H1 (cell line): ENCODE data around the gene ZNF804B. TPM values are rescaled to one million over a fixed set of nuclear protein-coding genes. Genes with fewer than 3 reads are reported as not detected.

Experiments used
- CTCF ChIA-PET: fragments of 300-600 bp; sonication (Branson Sonifier 250); formaldehyde crosslinking; loops from one replicate; lab custom pipeline; 2021; ENCODE audit not compliant: partially characterized antibody; lab: Charles Lee
- POLR2A ChIA-PET: fragments of 300-600 bp; sonication (Branson Sonifier 250); formaldehyde crosslinking; loops from one replicate; lab custom pipeline; 2021; ENCODE audit warnings: inconsistent platforms; ENCODE audit not compliant: partially characterized antibody; lab: Charles Lee
- DNase-seq, 2 experiments: peaks; one replicate each; pipeline versions ENCODE4 v3.0.0 to v3.0.0-alpha.2; 2010 to 2022; ENCODE audit warnings: low spot score in 2 of 2, low read depth in 1 of 2, mixed read lengths in 1 of 2
- FAIRE-seq: peaks from 2 replicates; lab custom pipeline; 2011; peaks lifted over from hg19 to GRCh38; lab: Jason Lieb, UNC
- H2AFZ ChIP-seq: 2 replicates; pipeline ENCODE4 v1.8.1; 2012; ENCODE audit warnings: low read length, inconsistent platforms
- H2AK5ac ChIP-seq: 2 replicates; pipeline ENCODE4 v1.6.1; 2013; ENCODE audit warnings: low read depth, low read length
- H2BK120ac ChIP-seq: replicated peaks from 2 replicates; pipeline ENCODE3; 2013; ENCODE audit warnings: low read depth, low read length, inconsistent platforms
- H2BK12ac ChIP-seq: 2 replicates; pipeline ENCODE4 v1.6.1; 2013; ENCODE audit warnings: low read depth, low read length
- H2BK15ac ChIP-seq: 2 replicates; pipeline ENCODE4 v1.6.1; 2013; ENCODE audit warnings: low read length
- H2BK20ac ChIP-seq: 2 replicates; pipeline ENCODE4 v1.6.1; 2013; ENCODE audit warnings: low read length
- H2BK5ac ChIP-seq: 2 replicates; pipeline ENCODE4 v1.6.1; 2013; ENCODE audit warnings: low read depth, low read length
- H3K14ac ChIP-seq: 2 replicates; pipeline ENCODE4 v1.6.1; 2013; ENCODE audit warnings: inconsistent platforms; ENCODE audit not compliant: insufficient read length
- H3K18ac ChIP-seq: 2 replicates; pipeline ENCODE4 v1.6.1; 2013; ENCODE audit warnings: low read length; ENCODE audit errors: extremely low read depth
- H3K23ac ChIP-seq: 2 replicates; pipeline ENCODE4 v1.6.1; 2013; ENCODE audit warnings: inconsistent platforms; ENCODE audit not compliant: insufficient read length
- H3K23me2 ChIP-seq: 2 replicates; pipeline ENCODE4 v1.6.1; 2013; ENCODE audit warnings: low read depth, low read length
- H3K27ac ChIP-seq: 2 replicates; pipeline ENCODE4 v1.6.1; 2011; ENCODE audit warnings: low read depth, low read length, inconsistent platforms
- H3K27me3 ChIP-seq, 4 experiments: replicated peaks in 1 of 4; 1 replicate in 1 of 4; 2 replicates in 3 of 4; pipeline versions ENCODE4 v1.6.1 to v1.8.1; 2011 to 2013; ENCODE audit warnings: low read length in 3 of 4, mild to moderate bottlenecking in 3 of 4, inconsistent platforms in 2 of 4, mixed read lengths in 2 of 4, moderate library complexity in 1 of 4; ENCODE audit not compliant: control insufficient read depth in 3 of 4, insufficient read depth in 3 of 4; ENCODE audit errors: extremely low read depth in 1 of 4
- H3K36me3 ChIP-seq, 4 experiments: 2 replicates each; pipeline versions ENCODE4 v1.6.1 to v1.8.1; 2011 to 2013; ENCODE audit warnings: mild to moderate bottlenecking in 4 of 4, low read length in 3 of 4, moderate library complexity in 2 of 4, control low read depth in 1 of 4, inconsistent platforms in 1 of 4; ENCODE audit not compliant: insufficient read depth in 4 of 4, control insufficient read depth in 2 of 4
- H3K4ac ChIP-seq: replicated peaks from 2 replicates; pipeline ENCODE3; 2013; ENCODE audit warnings: low read length, low read depth, mixed read lengths, inconsistent platforms; ENCODE audit not compliant: insufficient read length
- H3K4me1 ChIP-seq, 4 experiments: replicated peaks in 1 of 4; 1 replicate in 1 of 4; 2 replicates in 3 of 4; pipeline versions ENCODE4 v1.6.1 to v1.8.1; 2011 to 2013; ENCODE audit warnings: low read length in 3 of 4, inconsistent platforms in 2 of 4, mixed read lengths in 1 of 4; ENCODE audit not compliant: insufficient read depth in 4 of 4, control insufficient read depth in 3 of 4
- H3K4me2 ChIP-seq, 2 experiments: 2 replicates each; pipeline versions ENCODE4 v1.6.1 to v1.8.1; 2011 to 2013; ENCODE audit warnings: low read depth in 2 of 2, low read length in 2 of 2, control low read depth in 1 of 2, inconsistent platforms in 1 of 2, mild to moderate bottlenecking in 1 of 2; ENCODE audit not compliant: insufficient read depth in 1 of 2
- H3K4me3 ChIP-seq, 4 experiments: fragments of 200-600, 300-600 bp in 1 of 4; sonication (generic), shearing (Covaris generic), sonication (Bioruptor Twin) in 1 of 4; 2 replicates each; pipeline versions ENCODE4 v1.5.1 to v1.8.1; 2011 to 2016; ENCODE audit warnings: low read length in 4 of 4, low read depth in 3 of 4, control low read depth in 2 of 4, inconsistent platforms in 2 of 4, mild to moderate bottlenecking in 2 of 4, mixed read lengths in 1 of 4, moderate library complexity in 1 of 4; ENCODE audit not compliant: insufficient read depth in 2 of 4; ENCODE audit errors: extremely low read depth in 1 of 4
- H3K56ac ChIP-seq: replicated peaks from 2 replicates; pipeline ENCODE3; 2013; ENCODE audit warnings: low read depth, mild to moderate bottlenecking, mixed read lengths, low read length, inconsistent platforms; ENCODE audit not compliant: insufficient read length
- H3K79me1 ChIP-seq: 2 replicates; pipeline ENCODE4 v1.6.1; 2013; ENCODE audit warnings: low read depth, low read length, control low read depth
- H3K79me2 ChIP-seq, 2 experiments: 2 replicates each; pipeline versions ENCODE4 v1.6.1 to v1.8.1; 2012 to 2013; ENCODE audit warnings: low read length in 2 of 2, mild to moderate bottlenecking in 2 of 2, inconsistent platforms in 1 of 2; ENCODE audit not compliant: insufficient read depth in 2 of 2, control insufficient read depth in 1 of 2
- H3K9ac ChIP-seq, 4 experiments: replicated peaks in 1 of 4; 1 replicate in 1 of 4; 2 replicates in 3 of 4; pipeline versions ENCODE4 v1.6.1 to v1.8.1; 2011 to 2013; ENCODE audit warnings: low read depth in 3 of 4, low read length in 3 of 4, control low read depth in 2 of 4, mild to moderate bottlenecking in 2 of 4, moderate library complexity in 2 of 4, inconsistent platforms in 1 of 4; ENCODE audit errors: extremely low read depth in 1 of 4
- H3K9me3 ChIP-seq, 2 experiments: 2 replicates each; pipeline versions ENCODE4 v1.6.1 to v1.8.1; 2012 to 2013; ENCODE audit warnings: mild to moderate bottlenecking in 2 of 2, moderate library complexity in 2 of 2, control low read depth in 1 of 2, inconsistent platforms in 1 of 2, low read depth in 1 of 2, low read length in 1 of 2, mixed read lengths in 1 of 2; ENCODE audit not compliant: insufficient read depth in 2 of 2
- H4K20me1 ChIP-seq, 2 experiments: replicated peaks in 1 of 2; 2 replicates each; pipeline versions ENCODE3 to v1.8.1; 2011 to 2013; ENCODE audit warnings: inconsistent platforms in 2 of 2, low read length in 2 of 2, mild to moderate bottlenecking in 1 of 2; ENCODE audit not compliant: insufficient read depth in 2 of 2, control insufficient read depth in 1 of 2
- H4K5ac ChIP-seq: 2 replicates; pipeline ENCODE4 v1.6.1; 2013; ENCODE audit warnings: low read length, low read depth, mixed read lengths, inconsistent platforms; ENCODE audit not compliant: insufficient read length
- H4K8ac ChIP-seq: 2 replicates; pipeline ENCODE4 v1.8.0; 2013; ENCODE audit warnings: mild to moderate bottlenecking, moderate library complexity, low read length, inconsistent platforms; ENCODE audit not compliant: insufficient read depth; ENCODE audit errors: extremely low read depth
- H4K91ac ChIP-seq: replicated peaks from 2 replicates; pipeline ENCODE3; 2013; ENCODE audit warnings: low read length, mixed read lengths, inconsistent platforms; ENCODE audit not compliant: insufficient read length
- EGR1 ChIP-seq: IDR thresholded peaks from 2 replicates; pipeline ENCODE4 v1.6.1; 2011; ENCODE audit warnings: low read depth, low read length, borderline replicate concordance
- TBP ChIP-seq: IDR thresholded peaks from 2 replicates; pipeline ENCODE4 v1.6.1; 2011; ENCODE audit warnings: low read depth, low read length, improper control_type of control experiment
- WGBS, 2 experiments: shearing (Covaris generic) in 1 of 2; methylation state at CpG; one replicate each; pipeline versions ENCODE4 v1.1.6 to v1.1.7; 2013 to 2015; ENCODE audit warnings: low lambda C conversion rate in 2 of 2, mixed read lengths in 2 of 2, inconsistent platforms in 1 of 2, low coverage in 1 of 2, missing lambda C conversion rate in 1 of 2; ENCODE audit not compliant: insufficient replicate concordance in 2 of 2, insufficient coverage in 1 of 2, insufficient read length in 1 of 2; ENCODE audit errors: extremely low coverage in 1 of 2, missing lambda C conversion rate in 1 of 2; 5-methylcytosine and 5-hydroxymethylcytosine counted together
- polyA plus RNA-seq, 7 experiments: library from polyadenylated mRNA; depleted of rRNA in 3 of 7; stranded (reverse) in 5 of 7; unstranded in 2 of 7; fragments of >200 nt in 5 of 7; fragments of 200-250 nt in 2 of 7; gene quantifications; 1 replicate in 5 of 7; 2 replicates in 1 of 7; 4 replicates in 1 of 7; pipeline versions ENCODE4 v1.2.1 to v1.2.3, GENCODE V29; 2011 to 2013; ENCODE audit warnings: missing spikeins in 2 of 7, mixed read lengths in 2 of 7
- total RNA-seq: library from RNA; stranded (reverse); fragmentation: NEBNext Ultra II Directional; extraction: Animal tissue kit (Norgen Biotek cat#: 25700); gene quantifications from 2 replicates; pipeline ENCODE4 v1.2.1, GENCODE V29; 2021
- TF ChIP-seq, protein P1 (sequence below): IDR thresholded peaks from 2 replicates; pipeline ENCODE4 v1.6.1; 2011; ENCODE audit warnings: low read depth, mild to moderate bottlenecking, low read length; ENCODE audit not compliant: insufficient read depth

The ZNF804B gene
- total and polyA plus RNA-seq, 2 of the 8 experiments (the other 6 are each of a cell fraction or from before 2014, with no cell fraction given) = not detected

DNA sequence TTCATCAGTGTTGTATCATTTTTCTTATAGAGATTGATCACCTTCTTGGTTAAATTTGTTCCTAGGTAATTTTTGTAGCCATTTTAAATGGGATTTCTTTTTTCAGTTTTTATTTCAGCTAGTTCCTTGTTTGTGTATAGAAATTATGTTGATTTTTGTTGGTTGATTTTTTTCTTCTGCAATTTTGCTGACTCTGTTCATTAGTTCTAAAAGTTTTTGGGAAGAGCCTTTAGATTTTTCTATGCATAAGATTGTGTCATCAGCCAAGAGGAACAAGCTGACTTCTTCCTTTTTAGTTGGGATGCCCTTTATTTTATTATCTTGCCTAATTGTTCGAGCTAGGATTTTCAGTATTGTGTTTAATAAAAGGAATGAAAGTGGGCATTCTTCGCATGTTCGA is 258.2 kb downstream of the ZNF804B start:
- no peaks in the 10 kb centered on the region for H3K36me3 ChIP-seq
- H3K18ac ChIP-seq = no peak overlapping the region
- ChIA-PET POLR2A (no interaction called here), CTCF (no interaction called here)
- no peaks in the 10 kb centered on the region for H4K20me1 ChIP-seq
- no peak overlapping the region for H3K4me2 ChIP-seq
- H4K91ac ChIP-seq = no peak overlapping the region
- no peaks in the 10 kb centered on the region for H3K23me2 ChIP-seq
- no peak for FAIRE-seq
- no peak overlapping the region for H3K4me3 ChIP-seq
- no peaks in the 10 kb centered on the region for H3K27me3 ChIP-seq
- H2BK120ac ChIP-seq = no peak overlapping the region
- H2BK15ac ChIP-seq = no peak overlapping the region
- no peak overlapping the region for H2AFZ ChIP-seq
- no peaks in the 10 kb centered on the region; a peak in 2 of 4 replicates for H3K9me3 ChIP-seq
- no peak overlapping the region for H4K5ac ChIP-seq
- H2BK20ac ChIP-seq = no peak overlapping the region
- no peak overlapping the region for H2BK12ac ChIP-seq
- H3K9ac ChIP-seq = no peak overlapping the region
- no peaks in the 10 kb centered on the region for H3K79me2 ChIP-seq
- H3K4ac ChIP-seq = no peak overlapping the region
- no peaks in the 10 kb centered on the region for H3K79me1 ChIP-seq
- H3K14ac ChIP-seq = no peak overlapping the region
- H2AK5ac ChIP-seq = no peak overlapping the region
- H3K4me1 ChIP-seq = no peaks in the 10 kb centered on the region
- H3K23ac ChIP-seq = no peak overlapping the region
- no peak overlapping the region for H4K8ac ChIP-seq
- no peak for DNase-seq
- H3K56ac ChIP-seq = no peak overlapping the region
- 94% methylated on average over 3 of the region's 3 CpGs; no CpG with 5 or more reads in 1 of the 2 experiments for WGBS, 2 experiments
- no peak overlapping the region for H2BK5ac ChIP-seq
- no peak overlapping the region for H3K27ac ChIP-seq
- TF ChIP-seq TBP (no peak), EGR1 (no peak)
- TF ChIP-seq, protein P1, sequence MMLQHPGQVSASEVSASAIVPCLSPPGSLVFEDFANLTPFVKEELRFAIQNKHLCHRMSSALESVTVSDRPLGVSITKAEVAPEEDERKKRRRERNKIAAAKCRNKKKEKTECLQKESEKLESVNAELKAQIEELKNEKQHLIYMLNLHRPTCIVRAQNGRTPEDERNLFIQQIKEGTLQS = no peak
